MM.1S (cell line): Measurements from ENCODE around the gene SERPINA4.

Experiments used
- DNase-seq: peaks from one replicate; pipeline ENCODE4 v3.0.0-alpha.2; 2015
- H2AFZ ChIP-seq: fragments of 300-600 bp; sonication (generic); 2 replicates; pipeline ENCODE4 v1.6.0; 2016; ENCODE audit warnings: antibody characterized with exemption, low read length
- H3F3A ChIP-seq: fragments of 300-600 bp; sonication (generic); 2 replicates; pipeline ENCODE4 v1.6.1; 2016; ENCODE audit warnings: mild to moderate bottlenecking, antibody characterized with exemption, low read length, moderate library complexity, mixed read lengths; ENCODE audit not compliant: insufficient read depth
- H3K27ac ChIP-seq: fragments of 300-600 bp; sonication (generic); 2 replicates; pipeline ENCODE4 v1.5.1; 2016; ENCODE audit warnings: mild to moderate bottlenecking, low read length
- H3K27me3 ChIP-seq: fragments of 300-600 bp; sonication (generic); replicated peaks from 2 replicates; pipeline ENCODE4 v1.6.0; 2016; ENCODE audit warnings: low read length; ENCODE audit not compliant: insufficient read depth
- H3K36me3 ChIP-seq: fragments of 300-600 bp; sonication (generic); replicated peaks from 2 replicates; pipeline ENCODE4 v1.6.1; 2016; ENCODE audit warnings: mild to moderate bottlenecking, low read length, mixed read lengths; ENCODE audit not compliant: insufficient read depth
- H3K4me1 ChIP-seq: fragments of 300-600 bp; sonication (generic); 2 replicates; pipeline ENCODE4 v1.6.1; 2016; ENCODE audit warnings: low read length, mixed read lengths
- H3K4me2 ChIP-seq: fragments of 300-600 bp; sonication (generic); 2 replicates; pipeline ENCODE4 v1.6.0; 2016; ENCODE audit warnings: low read depth, low read length
- H3K4me3 ChIP-seq: fragments of 300-600 bp; sonication (generic); 2 replicates; pipeline ENCODE4 v1.5.1; 2016; ENCODE audit warnings: low read length, mixed read lengths
- H3K79me2 ChIP-seq: fragments of 300-600 bp; sonication (generic); 2 replicates; pipeline ENCODE4 v1.6.1; 2016; ENCODE audit warnings: mixed run types, low read length, mixed read lengths
- H3K9ac ChIP-seq: fragments of 300-600 bp; sonication (generic); 2 replicates; pipeline ENCODE4 v1.6.1; 2016; ENCODE audit warnings: low read length, mixed read lengths
- H3K9me2 ChIP-seq: fragments of 300-600 bp; sonication (generic); replicated peaks from 2 replicates; pipeline ENCODE4 v1.6.1; 2016; ENCODE audit warnings: mild to moderate bottlenecking, low read length, mixed read lengths; ENCODE audit not compliant: insufficient read depth
- H3K9me3 ChIP-seq: fragments of 300-600 bp; sonication (generic); replicated peaks from 2 replicates; pipeline ENCODE4 v1.6.1; 2016; ENCODE audit warnings: mild to moderate bottlenecking, low read length, mixed read lengths; ENCODE audit not compliant: insufficient read depth
- H4K20me1 ChIP-seq: fragments of 300-600 bp; sonication (generic); 2 replicates; pipeline ENCODE4 v1.6.1; 2016; ENCODE audit warnings: mild to moderate bottlenecking, low read length, moderate library complexity, mixed read lengths; ENCODE audit not compliant: insufficient read depth
- CTCF ChIP-seq: fragments of 300-600 bp; sonication (generic); IDR thresholded peaks from 2 replicates; pipeline ENCODE4 v1.5.1; 2016; ENCODE audit warnings: antibody characterized with exemption, low read length, mixed read lengths
- EZH2 ChIP-seq: fragments of 300-600 bp; sonication (generic); optimal IDR thresholded peaks from 2 replicates; pipeline ENCODE3; 2017; ENCODE audit warnings: low read depth, mild to moderate bottlenecking, antibody characterized with exemption, low read length, mixed read lengths
- EZH2phosphoT487 ChIP-seq: fragments of 300-600 bp; sonication (generic); IDR thresholded peaks from 2 replicates; pipeline ENCODE4 v1.6.1; 2018; ENCODE audit warnings: antibody characterized with exemption, low read length

SERPINA4 gene

GRCh38 chr14:94588311-94588710 lies 27.1 kb downstream of the SERPINA4 start:
- TF ChIP-seq CTCF (no peak), EZH2 (no peak), EZH2phosphoT487 (no peak)
- H3K27ac ChIP-seq = no peak overlapping the region
- no peak overlapping the region for H3K4me2 ChIP-seq
- H3K79me2 ChIP-seq = no peaks in the 10 kb centered on the region
- H3K9me2 ChIP-seq = no peaks in the 10 kb centered on the region
- H3K4me1 ChIP-seq = no peaks in the 10 kb centered on the region
- H3K27me3 ChIP-seq = no peaks in the 10 kb centered on the region
- H3K4me3 ChIP-seq = no peak overlapping the region
- H3F3A ChIP-seq = no peaks in the 10 kb centered on the region
- DNase-seq = no peak
- H3K36me3 ChIP-seq = no peaks in the 10 kb centered on the region
- no peak overlapping the region for H2AFZ ChIP-seq
- no peaks in the 10 kb centered on the region for H3K9me3 ChIP-seq
- no peaks in the 10 kb centered on the region for H4K20me1 ChIP-seq
- no peak overlapping the region for H3K9ac ChIP-seq

GRCh38 chr14:94591073-94591472 lies 29.8 kb downstream of the SERPINA4 start:
- TF ChIP-seq EZH2 (no peak), CTCF (no peak), EZH2phosphoT487 (no peak)
- no peaks in the 10 kb centered on the region for H3K79me2 ChIP-seq

GRCh38 chr14:94591871-94592270 lies 30.6 kb downstream of the SERPINA4 start:
- no peak for DNase-seq
- H3K9me3 ChIP-seq = no peaks in the 10 kb centered on the region
- H4K20me1 ChIP-seq = no peaks in the 10 kb centered on the region
- no peaks in the 10 kb centered on the region for H3F3A ChIP-seq
- TF ChIP-seq EZH2 (no peak), CTCF (no peak), EZH2phosphoT487 (no peak)
- no peaks in the 10 kb centered on the region for H3K9me2 ChIP-seq
- no peaks in the 10 kb centered on the region for H3K27me3 ChIP-seq
- H3K4me2 ChIP-seq = no peak overlapping the region
- no peak overlapping the region for H2AFZ ChIP-seq
- H3K9ac ChIP-seq = no peak overlapping the region
- no peaks in the 10 kb centered on the region for H3K79me2 ChIP-seq
- no peak overlapping the region for H3K4me3 ChIP-seq
- no peak overlapping the region for H3K27ac ChIP-seq
- H3K4me1 ChIP-seq = no peaks in the 10 kb centered on the region
- no peaks in the 10 kb centered on the region for H3K36me3 ChIP-seq

More at GRCh38 chr14:94591073-94591472, 29.8 kb downstream of the SERPINA4 start:
- Histone ChIP-seq H3F3A (no peaks in the 10 kb centered on the region), H2AFZ (no peak overlapping the region), H3K4me1 (no peaks in the 10 kb centered on the region), H3K27ac (no peak overlapping the region), H3K4me3 (no peak overlapping the region), H3K36me3 (no peaks in the 10 kb centered on the region), H3K9me2 (no peaks in the 10 kb centered on the region), H3K9me3 (no peaks in the 10 kb centered on the region), H3K4me2 (no peak overlapping the region), H3K9ac (no peak overlapping the region), H3K27me3 (no peaks in the 10 kb centered on the region), H4K20me1 (no peaks in the 10 kb centered on the region)
- DNase-seq = no peak
